NK-92 treated with Interleukin-12 subunit alpha and Interleukin-12 subunit beta, amount 100 ng/mL, for 24 hours (cell line): ENCODE data around the gene S1PR5.
"Not testable (repeated sequence)": the region's sequence is repeated elsewhere in the genome, so short reads cannot be mapped to it uniquely, and the experiment has no call there.

Experiments used
- DNase-seq: peaks from one replicate; lab custom pipeline; 2025; lab: John Stamatoyannopoulos, UW

S1PR5 gene, protein sequence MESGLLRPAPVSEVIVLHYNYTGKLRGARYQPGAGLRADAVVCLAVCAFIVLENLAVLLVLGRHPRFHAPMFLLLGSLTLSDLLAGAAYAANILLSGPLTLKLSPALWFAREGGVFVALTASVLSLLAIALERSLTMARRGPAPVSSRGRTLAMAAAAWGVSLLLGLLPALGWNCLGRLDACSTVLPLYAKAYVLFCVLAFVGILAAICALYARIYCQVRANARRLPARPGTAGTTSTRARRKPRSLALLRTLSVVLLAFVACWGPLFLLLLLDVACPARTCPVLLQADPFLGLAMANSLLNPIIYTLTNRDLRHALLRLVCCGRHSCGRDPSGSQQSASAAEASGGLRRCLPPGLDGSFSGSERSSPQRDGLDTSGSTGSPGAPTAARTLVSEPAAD

DNA sequence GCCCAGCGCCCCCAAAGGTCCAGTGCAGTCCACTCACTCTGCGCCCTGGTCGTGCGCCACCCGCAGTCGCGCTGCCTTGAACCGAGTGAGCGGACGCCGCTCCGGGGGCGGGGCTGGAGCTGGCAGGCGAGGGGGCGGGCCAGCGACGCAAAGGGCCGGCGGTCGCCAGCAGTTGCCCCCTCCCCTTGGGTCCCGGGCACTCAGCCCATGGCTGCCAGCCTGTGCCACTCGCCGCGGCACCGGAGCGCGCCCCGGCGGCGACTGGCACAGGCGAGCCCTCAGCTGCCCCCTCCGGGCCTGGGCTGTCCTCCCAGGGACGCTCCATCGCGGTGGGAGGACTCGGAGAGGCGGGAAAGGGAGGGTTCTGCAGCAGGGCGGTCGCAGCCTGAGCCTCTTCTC lies at the start of gene S1PR5:
Gene S1PR5, minus strand, starts transcription at position 87 of the 399 bp plus-strand sequence. CDS start 2,436 bp downstream, outside the sequence.
- DNase-seq, result no peak

DNA sequence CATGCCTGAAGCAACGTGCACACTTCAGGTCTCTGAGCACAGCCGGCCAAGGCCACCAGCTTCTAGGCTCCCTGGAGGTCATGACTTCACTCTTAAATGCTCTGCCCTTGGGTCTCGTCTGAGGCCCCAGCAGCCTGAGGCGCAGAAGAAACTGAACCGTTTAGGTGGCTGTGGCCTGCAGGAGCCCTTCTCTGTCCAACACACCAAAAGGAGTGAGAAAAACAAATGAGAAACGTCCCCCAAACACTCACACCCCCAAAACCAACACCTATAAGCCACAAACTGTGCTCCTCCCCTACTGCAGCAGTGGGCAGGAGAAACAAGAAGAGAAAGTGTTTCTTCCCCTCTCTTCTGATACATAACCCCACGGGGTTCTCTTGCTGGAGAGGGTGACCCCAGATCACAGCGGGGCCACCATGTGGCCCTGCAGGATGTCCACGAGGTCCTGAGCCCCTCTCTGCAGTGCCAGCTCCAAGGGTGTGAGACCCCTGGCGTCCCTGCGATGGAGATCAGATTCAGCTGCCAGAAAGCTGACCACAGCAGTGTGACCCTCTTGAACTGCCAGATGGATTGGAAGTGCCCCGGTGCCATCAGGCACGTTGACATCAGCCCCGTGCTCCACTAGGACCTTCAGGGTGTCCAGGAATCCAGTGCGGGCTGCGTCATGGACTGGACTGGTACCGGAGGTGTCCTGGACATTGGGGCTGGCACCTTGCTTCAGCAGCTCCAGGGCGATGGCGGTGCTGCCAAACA lies 49.6 kb upstream of the S1PR5 start:
- DNase-seq, result peak; percentile 67

DNA sequence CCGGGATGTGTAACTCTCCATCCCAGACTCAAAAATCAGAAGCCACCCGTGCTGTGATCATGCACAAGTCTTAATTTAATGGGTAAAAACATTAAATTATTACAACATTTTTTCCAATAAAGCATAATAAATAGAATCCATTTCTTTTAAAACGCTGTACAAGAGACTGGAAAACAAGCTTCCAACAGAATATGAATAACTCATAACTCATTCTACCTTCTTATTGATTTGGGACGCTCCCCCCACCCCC lies 49.1 kb upstream of the S1PR5 start:
- no peak for DNase-seq

DNA sequence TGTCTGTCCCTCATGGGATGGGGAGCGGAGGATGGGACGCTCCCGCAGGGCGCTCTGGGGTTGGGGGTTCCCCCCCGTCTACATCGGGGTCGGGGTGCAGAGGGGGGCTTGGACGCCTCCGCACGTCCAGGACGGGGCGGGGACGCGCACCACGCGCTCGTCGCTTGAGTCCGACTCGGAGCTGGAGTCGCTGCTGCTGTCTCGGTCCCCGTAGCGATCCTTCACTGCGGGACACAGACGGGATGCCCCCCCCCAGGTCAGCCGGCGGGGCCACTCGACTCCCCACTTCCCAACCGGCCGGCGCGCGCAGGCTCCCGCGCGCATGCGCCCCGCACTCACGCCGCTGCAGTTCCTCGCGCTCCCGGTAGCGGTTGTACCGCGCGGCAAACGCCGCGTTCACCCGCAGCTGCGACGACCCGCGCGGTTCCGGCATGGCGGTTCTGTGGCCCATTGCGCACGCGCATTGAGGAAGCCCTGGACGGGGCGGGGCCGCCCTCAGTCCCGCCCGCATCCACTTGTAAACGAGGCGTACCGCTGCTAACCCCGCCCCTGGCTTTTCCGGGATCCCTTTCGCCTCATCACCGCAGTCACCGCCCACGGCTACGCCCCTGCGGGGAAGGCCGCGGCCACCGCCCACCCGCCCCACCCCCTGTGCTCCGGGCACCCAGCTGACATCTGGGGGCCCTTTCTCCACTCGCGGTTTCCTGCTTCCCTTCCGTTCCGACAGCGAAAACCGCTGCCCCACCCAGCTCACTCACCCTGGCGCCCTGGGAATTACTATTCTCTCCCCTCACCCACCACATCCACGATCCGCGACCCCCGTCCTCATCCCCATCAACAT lies 48.5 kb upstream of the S1PR5 start, which contains the start of gene KRI1:
Gene KRI1, minus strand, starts transcription at position 444 of the 841 bp plus-strand sequence. Its CDS starts 11 bp downstream, at position 433.
- DNase-seq, result peak; percentile 99

DNA sequence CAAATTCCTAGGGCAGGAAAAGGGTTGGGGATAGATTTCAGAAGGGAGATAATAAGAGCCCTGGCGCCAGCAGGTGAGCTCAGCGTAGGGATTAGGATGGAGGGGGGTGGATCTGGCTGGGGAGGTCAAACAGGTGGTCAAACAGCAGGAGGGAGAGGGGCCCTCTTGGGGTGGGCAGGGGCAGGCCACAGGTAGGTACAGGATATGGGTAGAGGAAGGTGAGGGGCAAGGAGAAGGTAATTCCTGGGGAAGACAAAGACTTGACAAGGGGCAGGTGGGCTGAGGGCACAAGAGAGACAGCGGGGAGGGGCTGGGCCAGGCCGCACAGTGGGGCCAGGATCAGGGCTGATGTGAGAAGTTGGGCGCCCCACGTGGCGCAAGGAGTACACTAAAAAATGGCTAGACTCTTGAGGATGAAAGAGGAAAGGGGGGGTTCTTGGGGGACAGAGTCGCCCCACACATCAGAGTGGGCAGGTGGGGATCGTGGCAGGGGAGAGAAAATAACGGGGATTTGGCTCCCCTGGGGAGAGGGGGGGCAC lies 47.9 kb upstream of the S1PR5 start:
- peak; percentile 57 for DNase-seq

DNA sequence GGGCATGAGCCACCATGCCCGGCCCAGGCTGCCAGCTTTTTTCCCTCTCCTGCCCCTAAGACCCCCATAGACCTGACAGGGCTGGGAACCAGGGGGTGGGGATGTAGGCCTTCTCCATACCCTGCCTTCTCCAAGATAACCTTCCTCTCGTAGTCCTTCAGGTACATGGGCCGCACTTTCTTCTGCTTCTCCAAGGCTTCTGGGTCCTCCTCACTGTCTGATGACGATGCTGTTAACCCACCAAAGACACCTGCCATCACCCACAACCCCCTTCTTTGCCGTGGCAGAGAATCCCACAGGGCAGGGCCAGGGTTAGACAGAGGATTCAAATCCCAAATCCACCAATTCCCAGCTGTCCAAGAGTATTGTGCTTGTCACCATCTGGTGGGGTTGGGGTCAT lies 45.4 kb upstream of the S1PR5 start:
- no peak for DNase-seq

DNA sequence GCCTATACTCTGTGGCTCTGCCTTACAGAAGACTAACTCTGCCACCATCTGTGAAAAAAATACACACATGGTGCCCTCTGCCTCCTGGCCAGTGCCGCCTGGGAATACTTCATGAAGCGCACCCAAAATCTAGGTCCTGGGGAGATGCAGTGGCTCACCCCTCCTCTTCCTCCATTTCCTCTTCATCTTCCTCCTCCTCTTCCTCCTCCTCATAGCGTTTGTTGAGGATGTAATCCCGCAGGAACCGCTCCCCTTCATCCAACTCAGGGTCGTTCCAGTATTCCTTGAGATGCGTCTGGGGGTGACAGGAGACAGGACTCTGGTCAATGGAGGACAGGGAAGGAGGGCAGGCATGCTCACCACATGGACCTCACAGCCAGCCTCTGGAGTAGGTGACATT lies 42.9 kb upstream of the S1PR5 start:
- no peak for DNase-seq

DNA sequence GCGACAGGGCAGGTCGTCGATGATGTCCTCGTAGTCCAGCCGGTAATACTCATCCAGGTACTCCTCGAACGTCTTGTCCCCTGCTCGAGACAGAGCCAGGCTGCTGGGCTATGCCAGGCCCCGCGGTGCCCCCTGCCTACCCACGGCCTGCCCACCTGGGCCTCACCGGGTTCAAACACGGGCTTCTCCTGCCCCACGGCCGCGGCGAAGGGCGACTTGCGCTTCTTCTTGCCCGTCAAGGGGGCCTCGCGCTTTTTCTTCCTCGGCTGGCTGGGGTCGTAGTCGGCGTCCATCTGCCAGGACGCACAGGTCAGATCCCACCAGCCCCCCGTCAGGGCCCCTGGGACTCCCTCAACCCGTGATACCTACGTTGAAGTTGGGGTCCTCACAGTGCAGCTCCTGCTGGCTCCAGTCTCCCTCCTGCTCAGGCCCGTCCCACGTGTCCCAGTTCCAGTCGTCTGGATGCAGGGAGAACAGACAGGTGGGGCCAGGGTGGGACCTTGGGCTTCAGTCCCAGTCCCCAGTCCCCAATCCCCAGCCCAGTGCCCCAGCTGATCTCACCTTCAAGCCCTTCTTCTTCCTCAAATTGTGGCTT lies 40.5 kb upstream of the S1PR5 start:
- no peak for DNase-seq

DNA sequence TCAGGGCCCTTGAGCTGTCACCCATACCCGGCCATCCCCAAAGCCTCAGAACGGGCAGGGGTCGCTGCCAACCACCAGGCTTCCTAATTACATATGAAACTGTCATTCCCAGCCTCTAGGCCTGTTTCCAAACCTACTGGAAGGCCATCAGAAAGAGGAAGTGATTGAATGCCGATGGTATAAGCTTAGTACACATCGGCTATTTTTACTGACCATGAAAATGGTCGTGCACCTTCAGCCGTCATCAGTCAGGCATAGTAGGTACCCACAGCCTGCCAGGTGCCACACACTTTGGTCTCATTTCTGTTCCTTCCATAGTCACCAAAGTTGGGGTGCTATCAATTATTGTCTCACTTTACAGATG lies 38.3 kb upstream of the S1PR5 start:
- DNase-seq, result no peak

DNA sequence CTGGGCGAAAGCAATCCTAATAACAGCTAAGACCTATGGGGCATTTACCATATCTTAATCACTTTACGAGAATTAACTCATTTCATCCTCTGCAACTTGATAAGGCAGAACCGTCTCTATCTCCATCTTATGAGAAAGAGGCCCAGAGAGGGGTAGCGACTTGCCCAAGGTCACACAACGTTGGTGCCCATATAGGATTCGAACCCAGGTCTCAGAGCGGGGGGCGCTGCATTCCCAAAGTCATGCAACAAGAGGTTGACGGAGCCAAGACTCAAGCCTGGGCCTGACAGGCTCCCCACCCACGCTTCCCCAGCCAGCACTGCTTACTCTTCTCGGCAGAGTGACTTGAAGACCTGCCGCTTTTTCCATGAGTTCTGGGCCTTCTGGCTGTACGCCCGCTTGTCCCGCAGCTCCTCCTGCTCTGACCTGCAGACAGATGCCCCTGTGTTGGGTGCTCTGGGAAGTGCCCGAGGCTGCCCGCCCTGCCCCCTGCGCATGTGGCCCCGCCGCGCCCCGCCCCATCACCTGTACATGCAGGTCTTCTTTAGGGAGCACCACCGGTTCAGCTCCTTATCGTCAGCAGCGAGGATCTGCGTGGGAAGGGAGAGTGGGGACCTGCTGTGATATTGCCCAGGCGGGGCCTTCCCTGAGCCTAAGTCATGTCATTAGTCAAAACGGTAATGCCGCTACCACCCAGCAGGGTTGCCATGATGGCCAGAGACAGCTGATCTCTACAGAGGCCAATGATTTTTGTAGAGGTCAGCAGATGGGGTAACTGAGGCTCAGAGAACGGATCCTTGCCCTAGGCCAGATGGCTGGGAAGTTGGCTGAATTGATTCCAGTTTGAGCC lies 37.7 kb upstream of the S1PR5 start:
- DNase-seq, result no peak

DNA sequence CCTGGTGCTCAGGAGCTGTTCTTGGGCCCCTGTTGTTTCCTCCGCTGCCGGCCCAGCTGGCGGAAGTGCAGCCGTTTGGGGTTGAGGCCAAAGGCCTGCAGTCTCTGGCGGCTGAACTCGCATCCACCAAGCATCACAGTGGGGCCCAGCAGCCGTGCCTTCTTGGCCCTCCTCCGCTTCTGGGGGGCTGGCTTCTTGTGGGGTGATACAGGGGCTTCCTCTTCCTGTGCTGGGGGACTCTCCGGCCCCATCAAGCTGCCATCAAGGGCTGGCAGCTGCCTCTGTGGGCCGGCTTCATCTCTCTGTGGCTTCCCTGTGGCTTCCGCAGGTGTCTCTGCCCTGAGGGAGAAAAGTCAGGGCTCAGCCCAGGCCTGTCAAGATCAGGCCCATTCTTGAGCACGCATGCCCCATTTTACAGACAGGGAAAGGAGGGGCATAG lies 36.7 kb upstream of the S1PR5 start:
- no peak for DNase-seq

DNA sequence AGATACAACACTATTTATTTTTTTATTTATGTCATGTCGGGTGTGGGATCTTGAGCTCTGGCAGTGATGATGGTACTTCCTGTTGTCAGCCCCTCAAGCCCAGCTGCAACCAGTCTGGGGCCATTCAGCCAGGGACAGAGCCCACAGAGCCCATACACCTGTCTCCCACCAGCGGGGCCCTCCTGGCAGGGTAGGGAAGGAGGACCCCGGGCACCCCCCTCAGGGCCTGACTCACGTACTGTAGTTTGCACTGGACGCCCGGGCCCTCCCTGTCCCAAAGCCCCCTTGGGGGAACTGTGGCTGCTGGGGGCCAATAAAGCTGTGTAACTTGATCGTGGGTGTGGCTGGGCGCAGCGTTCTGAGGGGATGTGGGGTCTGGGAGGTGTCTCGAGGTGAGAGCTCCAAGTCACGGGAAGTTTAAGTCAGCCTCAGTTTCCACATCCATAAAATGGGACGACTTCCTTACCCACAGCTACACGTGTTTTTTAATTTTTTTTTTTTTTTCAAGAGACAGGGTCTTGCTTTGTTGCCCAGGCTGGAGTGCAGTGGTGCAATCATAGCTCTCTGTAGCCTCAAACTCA lies 35.9 kb upstream of the S1PR5 start:
- no peak for DNase-seq

DNA sequence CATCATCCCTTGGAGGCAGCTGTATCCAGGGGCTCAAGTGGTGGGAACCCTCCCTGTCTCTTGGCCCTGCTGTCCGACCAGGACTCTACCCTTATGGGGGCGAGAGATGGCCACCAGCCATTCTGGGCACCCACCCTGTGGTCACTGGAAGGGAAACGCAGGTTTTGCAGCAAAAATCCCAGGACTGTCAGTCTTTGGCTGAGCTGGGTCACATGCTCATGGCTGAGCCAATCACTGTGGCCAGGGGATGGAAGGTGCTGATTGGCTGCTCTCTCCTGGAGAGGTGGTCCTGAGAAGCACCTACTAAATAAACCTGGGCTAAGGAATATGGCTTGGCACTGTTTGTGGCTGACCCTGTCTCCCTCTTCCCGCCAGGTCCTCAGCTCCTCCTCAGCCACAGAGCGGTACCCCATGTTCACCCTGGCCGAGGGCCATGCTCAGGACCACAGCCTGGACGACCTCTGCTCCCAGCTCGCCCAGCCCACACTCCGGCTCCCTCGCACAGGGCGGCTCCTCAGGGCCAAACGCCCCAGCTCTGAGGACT lies 35.3 kb upstream of the S1PR5 start:
- no peak for DNase-seq

DNA sequence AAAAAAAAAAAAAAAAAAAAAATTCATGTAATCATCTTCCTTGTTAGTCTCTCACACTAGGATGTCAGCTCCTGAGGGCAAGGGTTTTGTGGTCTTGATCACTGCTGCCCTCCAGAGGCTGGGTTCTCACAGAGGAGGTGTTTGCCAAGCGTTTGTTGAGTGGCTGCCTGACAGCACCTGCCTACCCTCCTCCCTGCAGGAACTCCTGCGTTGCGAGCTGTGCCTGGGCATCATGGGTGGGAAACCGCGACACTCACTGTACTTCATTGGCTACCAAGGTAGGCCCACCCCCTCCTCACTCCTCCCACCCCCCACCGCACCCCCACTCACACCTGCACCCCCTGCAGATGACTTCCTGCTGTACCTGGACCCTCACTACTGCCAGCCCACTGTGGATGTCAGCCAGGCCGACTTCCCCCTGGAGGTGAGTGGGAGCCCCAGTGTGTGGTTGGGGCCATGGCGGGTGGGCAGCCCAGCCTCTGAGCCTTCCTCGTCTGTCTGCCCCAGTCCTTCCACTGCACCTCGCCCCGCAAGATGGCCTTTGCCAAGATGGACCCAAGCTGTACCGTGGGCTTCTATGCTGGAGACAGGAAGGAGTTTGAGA lies 34.6 kb upstream of the S1PR5 start:
- DNase-seq, result no peak

DNA sequence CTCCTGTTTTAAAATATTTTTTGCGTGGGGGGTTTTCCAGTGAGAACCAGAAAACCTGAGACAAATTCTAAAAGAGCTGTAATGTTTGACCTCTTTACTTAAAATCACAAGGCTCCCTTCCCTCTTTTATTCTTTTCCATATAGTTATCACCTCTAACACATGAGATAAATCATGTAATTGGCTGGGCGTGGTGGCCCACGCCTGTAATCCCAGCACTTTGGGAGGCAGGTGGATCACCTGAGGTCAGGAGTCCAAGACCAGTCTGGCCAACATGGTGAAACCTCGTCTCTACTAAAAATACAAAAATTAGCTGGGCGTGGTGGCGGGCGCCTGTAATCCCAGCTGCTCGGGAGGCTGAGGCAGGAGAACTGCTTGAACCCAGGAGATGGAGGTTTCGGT lies 33.8 kb upstream of the S1PR5 start:
- DNase-seq, result not testable (repeated sequence)

DNA sequence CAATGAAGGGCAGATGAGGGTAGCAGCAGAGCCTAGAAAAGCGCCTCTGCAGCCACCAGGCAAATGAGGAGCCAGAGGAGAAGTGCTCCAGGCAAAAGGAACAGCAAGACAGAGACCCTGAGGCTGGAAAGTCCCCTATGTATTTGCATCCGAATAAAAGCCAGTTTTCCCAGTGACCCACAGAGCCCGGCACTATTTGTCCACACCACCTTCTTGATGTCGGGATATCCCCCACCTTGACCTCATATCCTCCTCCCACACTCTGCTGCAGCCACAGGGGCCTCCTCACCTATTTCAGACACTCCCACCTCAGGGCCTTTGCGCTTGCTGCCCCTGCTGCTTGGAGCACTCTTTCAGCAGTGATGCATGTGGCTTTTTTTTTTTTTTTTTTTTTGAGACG lies 33.1 kb upstream of the S1PR5 start:
- DNase-seq, result no peak

DNA sequence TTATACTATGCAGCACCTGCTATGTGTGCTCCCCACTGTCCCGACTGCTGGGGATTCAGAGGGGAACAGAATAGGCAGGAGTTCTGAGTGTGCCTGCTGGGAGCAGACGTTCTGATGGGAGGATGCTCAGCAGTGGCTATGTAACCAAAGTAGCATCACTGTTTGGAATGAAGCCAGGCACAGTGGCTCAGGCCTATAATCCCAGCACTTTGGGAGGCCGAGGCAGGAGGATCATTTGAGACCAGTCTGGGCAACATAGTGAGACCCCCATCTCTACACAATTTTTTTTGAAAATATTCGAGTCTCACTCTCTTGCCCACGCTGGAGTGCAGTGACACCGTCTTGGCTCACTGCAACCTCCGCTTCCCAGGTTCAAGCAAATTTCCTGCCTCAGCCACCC lies 32.5 kb upstream of the S1PR5 start:
- no peak for DNase-seq

DNA sequence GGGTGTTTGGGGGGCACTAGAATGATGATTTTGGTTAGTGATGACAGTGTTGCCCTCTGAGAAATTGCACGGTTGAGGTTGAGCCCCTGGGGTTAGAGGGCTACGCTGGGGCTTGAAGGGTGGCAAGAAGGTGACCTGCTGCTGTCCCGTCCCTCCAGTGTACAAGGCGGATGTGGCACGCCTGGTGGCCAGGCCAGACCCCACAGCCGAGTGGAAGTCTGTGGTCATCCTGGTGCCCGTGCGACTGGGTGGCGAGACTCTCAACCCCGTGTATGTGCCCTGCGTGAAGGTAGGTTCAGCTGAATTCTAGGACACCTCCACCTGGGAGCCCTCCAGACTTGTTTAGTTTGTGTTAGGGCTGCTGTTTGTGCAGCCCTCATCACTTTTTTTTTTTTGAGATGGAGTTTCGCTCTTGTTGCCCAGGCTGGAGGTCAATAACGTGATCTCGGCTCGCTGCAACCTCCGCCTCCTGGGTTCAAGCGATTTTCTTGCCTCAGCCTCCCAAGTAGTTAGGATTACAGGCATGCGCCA lies 31.6 kb upstream of the S1PR5 start:
- no peak for DNase-seq

DNA sequence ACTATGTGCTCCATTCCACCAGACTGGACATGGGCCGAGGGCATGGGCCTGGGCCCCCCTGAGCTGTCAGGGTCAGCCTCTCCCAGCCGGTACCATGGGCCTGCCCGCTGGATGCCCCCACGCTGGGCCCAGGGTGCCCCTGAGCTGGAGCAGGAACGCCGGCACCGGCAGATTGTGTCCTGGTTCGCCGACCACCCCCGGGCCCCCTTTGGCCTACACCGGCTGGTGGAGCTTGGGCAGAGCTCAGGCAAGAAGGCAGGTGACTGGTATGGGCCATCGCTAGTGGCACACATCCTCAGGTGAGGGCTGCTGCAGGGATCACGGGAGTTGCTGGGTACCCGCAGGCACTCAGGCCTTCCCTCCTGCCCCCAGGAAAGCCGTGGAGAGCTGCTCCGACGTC lies 29.6 kb upstream of the S1PR5 start:
- no peak for DNase-seq

DNA sequence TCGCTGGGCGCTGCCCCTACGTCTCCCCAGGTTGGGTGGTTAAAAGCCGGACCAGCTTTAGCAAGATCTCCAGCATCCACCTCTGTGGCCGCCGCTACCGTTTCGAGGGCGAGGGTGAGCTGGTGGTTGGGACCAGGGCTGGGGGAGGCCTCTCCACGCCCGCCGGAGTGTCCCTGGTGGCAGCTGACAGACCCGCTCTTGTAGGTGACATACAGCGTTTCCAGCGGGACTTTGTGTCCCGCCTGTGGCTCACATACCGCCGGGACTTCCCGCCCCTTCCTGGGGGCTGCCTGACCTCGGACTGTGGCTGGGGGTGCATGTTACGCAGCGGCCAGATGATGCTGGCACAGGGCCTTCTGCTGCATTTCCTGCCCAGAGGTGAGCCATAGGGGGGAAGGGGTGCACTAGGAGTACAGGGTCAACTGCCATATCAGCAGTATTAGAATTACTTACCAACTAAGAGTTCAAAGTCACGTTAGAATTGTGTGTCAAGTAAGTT lies 27.6 kb upstream of the S1PR5 start:
- DNase-seq, result no peak
